Hepatocyte (in vitro differentiated cells): ENCODE results near the gene COL5A1. TPM values are rescaled to one million over a fixed set of nuclear protein-coding genes. Genes with fewer than 3 reads are reported as not detected.

Experiments
- DNase-seq: peaks from one replicate; pipeline ENCODE4 v3.0.0-alpha.2; 2016; ENCODE audit warnings: low spot score
- H2AFZ ChIP-seq: fragments of 200-600 bp; sonication (generic); 2 replicates; pipeline ENCODE4 v1.6.0; 2016; ENCODE audit warnings: antibody characterized with exemption, mild to moderate bottlenecking
- H3K27ac ChIP-seq: fragments of 200-600 bp; sonication (generic); 2 replicates; pipeline ENCODE4 v1.5.1; 2016; ENCODE audit warnings: mild to moderate bottlenecking
- H3K27me3 ChIP-seq: fragments of 200-600 bp; sonication (generic); 2 replicates; pipeline ENCODE4 v1.6.1; 2016
- H3K36me3 ChIP-seq: fragments of 200-600 bp; sonication (generic); replicated peaks from 2 replicates; pipeline ENCODE4 v1.5.1; 2016; ENCODE audit warnings: low read depth; ENCODE audit not compliant: insufficient read depth
- H3K4me1 ChIP-seq: fragments of 200-600 bp; sonication (generic); 2 replicates; pipeline ENCODE4 v1.5.1; 2016; ENCODE audit warnings: mild to moderate bottlenecking, moderate library complexity; ENCODE audit not compliant: insufficient read depth
- H3K4me2 ChIP-seq: fragments of 200-600 bp; sonication (generic); 2 replicates; pipeline ENCODE4 v1.6.0; 2016
- H3K4me3 ChIP-seq: fragments of 200-600 bp; sonication (generic); 2 replicates; pipeline ENCODE4 v1.5.1; 2016; ENCODE audit warnings: mild to moderate bottlenecking
- H3K79me2 ChIP-seq: fragments of 200-600 bp; sonication (generic); 2 replicates; pipeline ENCODE4 v1.6.0; 2017; ENCODE audit warnings: mild to moderate bottlenecking
- H3K9me2 ChIP-seq: fragments of 200-600 bp; sonication (generic); replicated peaks from 2 replicates; pipeline ENCODE4 v1.6.0; 2017; ENCODE audit warnings: mild to moderate bottlenecking; ENCODE audit not compliant: insufficient read depth
- H3K9me3 ChIP-seq: fragments of 200-600 bp; sonication (generic); 2 replicates; pipeline ENCODE4 v1.5.1; 2016; ENCODE audit warnings: low read depth, mild to moderate bottlenecking
- H4K20me1 ChIP-seq: fragments of 200-600 bp; sonication (generic); 2 replicates; pipeline ENCODE4 v1.6.0; 2016; ENCODE audit warnings: mild to moderate bottlenecking; ENCODE audit not compliant: insufficient read depth, poor library complexity, severe bottlenecking
- CTCF ChIP-seq: fragments of 200-600 bp; sonication (generic); IDR thresholded peaks from 2 replicates; pipeline ENCODE4 v1.5.1; 2016; ENCODE audit warnings: antibody characterized with exemption, mild to moderate bottlenecking; ENCODE audit not compliant: poor library complexity
- EZH2 ChIP-seq: fragments of 200-600 bp; sonication (generic); IDR thresholded peaks from 2 replicates; pipeline ENCODE4 v1.6.1; 2016; ENCODE audit warnings: antibody characterized with exemption, mild to moderate bottlenecking, borderline replicate concordance
- EZH2phosphoT487 ChIP-seq: fragments of 200-600 bp; sonication (generic); IDR thresholded peaks from one replicate; pipeline ENCODE4 v1.6.1; 2018; ENCODE audit warnings: antibody characterized with exemption, mild to moderate bottlenecking, low read depth, moderate library complexity; ENCODE audit not compliant: unreplicated experiment, severe bottlenecking
- WGBS: methylation state at CpG from one replicate; pipeline ENCODE4 v1.1.6; 2016; ENCODE audit warnings: low lambda C conversion rate; ENCODE audit errors: missing lambda C conversion rate; 5-methylcytosine and 5-hydroxymethylcytosine counted together
- polyA plus RNA-seq: library from polyadenylated mRNA; unstranded; fragments of >200 nt; fragmentation: Nextera tagmentation; extraction: Ambion mirVana; gene quantifications from 2 replicates; pipeline ENCODE4 v1.2.1, GENCODE V29; 2016
- total RNA-seq: library from RNA; depleted of rRNA; stranded (reverse); fragments of >200 nt; gene quantifications from 2 replicates; pipeline ENCODE4 v1.2.3, GENCODE V29; 2014

COL5A1 gene
- total and polyA plus RNA-seq, 2 experiments from 2014 or later = 342 to 347 TPM

GRCh38 chr9:134847752-134848432, 206.3 kb downstream of the COL5A1 start:
- Histone ChIP-seq H3K9me3 (no peaks in the 10 kb centered on the region), H4K20me1 (no peaks in the 10 kb centered on the region), H3K4me3 (no peak overlapping the region), H3K9me2 (no peaks in the 10 kb centered on the region), H3K79me2 (no peaks in the 10 kb centered on the region), H2AFZ (no peak overlapping the region), H3K27me3 (no peaks in the 10 kb centered on the region), H3K4me2 (no peak overlapping the region), H3K27ac (no peak overlapping the region), H3K4me1 (no peaks in the 10 kb centered on the region), H3K36me3 (no peaks in the 10 kb centered on the region)
- TF ChIP-seq EZH2 = no peak
- no peak for TF ChIP-seq CTCF
- TF ChIP-seq EZH2phosphoT487 = no peak
- DNase-seq = no peak
- WGBS = 92% methylated on average over 15 of the region's 16 CpGs

DNA sequence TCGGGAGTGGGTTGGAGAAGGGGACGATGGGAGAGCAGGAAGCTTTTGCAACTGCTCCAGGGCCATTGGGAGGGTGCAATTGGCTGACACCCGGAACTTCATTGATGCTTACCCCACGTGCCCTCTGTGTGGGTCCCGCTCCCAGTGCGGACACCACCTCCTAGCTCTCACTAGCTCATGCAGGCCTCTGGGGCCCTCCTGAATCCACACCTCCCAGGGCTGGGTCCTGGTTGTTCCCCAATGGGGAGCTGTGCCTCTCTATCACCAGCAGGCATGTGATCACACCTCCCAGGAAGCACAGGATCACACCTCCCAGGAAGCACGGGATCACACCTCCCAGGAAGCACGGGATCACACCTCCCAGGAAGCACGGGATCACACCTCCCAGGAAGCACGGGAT, 206.9 kb downstream of the COL5A1 start:
- Histone ChIP-seq H3K4me1 (no peaks in the 10 kb centered on the region), H3K4me3 (no peak overlapping the region), H3K4me2 (no peak overlapping the region), H3K79me2 (no peaks in the 10 kb centered on the region), H2AFZ (no peak overlapping the region), H4K20me1 (no peaks in the 10 kb centered on the region), H3K9me2 (no peaks in the 10 kb centered on the region), H3K27ac (no peak overlapping the region), H3K9me3 (no peaks in the 10 kb centered on the region), H3K36me3 (no peaks in the 10 kb centered on the region), H3K27me3 (no peaks in the 10 kb centered on the region)
- TF ChIP-seq EZH2phosphoT487 = no peak
- no peak for TF ChIP-seq EZH2
- TF ChIP-seq CTCF = no peak
- 86% methylated on average over 10 of the region's 10 CpGs for WGBS
- no peak for DNase-seq

DNA sequence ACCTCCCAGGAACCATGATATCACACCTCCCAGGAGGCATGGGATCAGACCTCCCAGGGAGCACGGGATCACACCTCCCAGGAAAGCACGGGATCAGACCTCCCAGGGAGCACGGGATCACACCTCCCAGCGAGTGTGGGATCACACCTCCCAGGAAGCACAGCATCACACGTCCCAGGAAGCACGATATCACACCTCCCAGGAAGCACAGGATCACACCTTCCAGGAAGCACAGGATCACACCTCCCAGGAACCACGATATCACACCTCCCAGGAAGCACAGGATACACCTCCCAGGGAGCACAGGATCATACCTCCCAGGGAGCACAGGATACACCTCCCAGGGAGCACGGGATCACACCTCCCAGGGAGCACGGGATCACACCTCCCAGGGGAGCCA, 209.0 kb downstream of the COL5A1 start:
- no peak for DNase-seq
- H3K79me2 ChIP-seq = no peaks in the 10 kb centered on the region
- TF ChIP-seq EZH2phosphoT487 = no peak
- no peak for TF ChIP-seq CTCF
- TF ChIP-seq EZH2 = no peak
- H3K27ac ChIP-seq = no peak overlapping the region
- H3K4me2 ChIP-seq = no peak overlapping the region
- no peaks in the 10 kb centered on the region for H3K36me3 ChIP-seq
- H3K27me3 ChIP-seq = no peaks in the 10 kb centered on the region
- 83% methylated on average over 8 of the region's 9 CpGs for WGBS
- H3K9me2 ChIP-seq = no peaks in the 10 kb centered on the region
- H3K4me3 ChIP-seq = no peak overlapping the region
- H4K20me1 ChIP-seq = no peaks in the 10 kb centered on the region
- H3K9me3 ChIP-seq = no peaks in the 10 kb centered on the region
- no peaks in the 10 kb centered on the region for H3K4me1 ChIP-seq
- no peak overlapping the region for H2AFZ ChIP-seq
